ENCODE results near the gene UAP1L1. TPM values are rescaled to one million over a fixed set of nuclear protein-coding genes. Genes with fewer than 3 reads are reported as not detected.
"Not testable (repeated sequence)": the region's sequence is repeated elsewhere in the genome, so short reads cannot be mapped to it uniquely, and the experiment has no call there.

UAP1L1 gene
- total RNA-seq, 1 experiment from 2014 or later, result 6.6 TPM

GRCh38 chr9:137117269-137117731 is 40.0 kb downstream of the UAP1L1 start:
- Histone ChIP-seq H3K27ac (ENCODE audit: insufficient read length, low read depth, low read length) (no peak overlapping the region), H3K23me2 (ENCODE audit: insufficient read length, low read depth, low read length, poor library complexity, severe bottlenecking) (no peaks in the 10 kb centered on the region), H3K27me3 (ENCODE audit: insufficient read depth, low read length) (peaks cover 4% of the 10 kb centered on the region; the same call in 1 of the 2 replicates), H3K9ac (ENCODE audit: extremely low read depth, insufficient read length, low read length) (no peak overlapping the region), H3K18ac (ENCODE audit: insufficient read length, low read depth, low read length) (no peak overlapping the region), H2BK120ac (ENCODE audit: low read depth, low read length, poor library complexity, severe bottlenecking) (no peak overlapping the region), H2BK5ac (ENCODE audit: insufficient read length, low read length) (no peak overlapping the region), H4K8ac (replicated peaks; ENCODE audit: insufficient read length, low read depth, low read length) (no peak overlapping the region), H2BK12ac (ENCODE audit: insufficient read length, low read depth, low read length) (no peak overlapping the region), H3K4me2 (ENCODE audit: insufficient read depth, insufficient read length, low read length) (no peak overlapping the region), H2BK20ac (ENCODE audit: low read depth, low read length, poor library complexity, severe bottlenecking) (no peak overlapping the region), H3K14ac (ENCODE audit: insufficient read depth, low read length) (no peak overlapping the region), H3K9me3 (ENCODE audit: control insufficient read depth, low read depth, low read length) (no peaks in the 10 kb centered on the region), H4K5ac (ENCODE audit: insufficient read length, low read depth, low read length) (no peak overlapping the region), H3K79me2 (ENCODE audit: insufficient read depth, low read length) (no peaks in the 10 kb centered on the region), H2AFZ (ENCODE audit: low read length) (no peak overlapping the region), H4K91ac (ENCODE audit: insufficient read length, low read depth, low read length) (no peak overlapping the region), H3T11ph (ENCODE audit: low read length) (no peak overlapping the region), H3K56ac (ENCODE audit: insufficient read length, low read depth, low read length) (no peak overlapping the region), H2BK15ac (ENCODE audit: low read depth, low read length) (no peak overlapping the region), H3K4me1 (ENCODE audit: insufficient read depth, low read length) (no peaks in the 10 kb centered on the region), H3K79me1 (ENCODE audit: insufficient read depth, low read depth, low read length, poor library complexity, severe bottlenecking) (no peaks in the 10 kb centered on the region), H3K4ac (ENCODE audit: low read depth, low read length) (no peak overlapping the region), H3K23ac (ENCODE audit: insufficient read length, low read depth, low read length) (no peak overlapping the region), H2AK5ac (ENCODE audit: insufficient read length, low read length) (no peak overlapping the region), H4K20me1 (ENCODE audit: control insufficient read depth, insufficient read depth, insufficient read length) (no peaks in the 10 kb centered on the region)
- H3K27ac Mint-ChIP-seq, result no peak overlapping the region
- H3K27me3 Mint-ChIP-seq (ENCODE audit: low read depth), result peaks cover 46% of the 10 kb centered on the region
- no peak overlapping the region for H3K4me3 Mint-ChIP-seq
- H3K4me1 Mint-ChIP-seq, result peaks cover 4 to 6% of the 10 kb centered on the region in 2 experiments; a peak in 2 of 4 replicates
- no peak for DNase-seq
- no CpG with 5 or more reads among the region's 15 CpGs for WGBS (ENCODE audit: extremely low coverage, insufficient read length, low lambda C conversion rate)
- TF ChIP-seq CTCF (conservative IDR thresholded peaks at IDR 0.05), result no peak
- H3K9me3 Mint-ChIP-seq, result peaks cover 0 to 3% of the 10 kb centered on the region in 2 experiments; a peak in 2 of 5 replicates
- H3K36me3 Mint-ChIP-seq (ENCODE audit: insufficient read depth in 1 of 3, low read depth in 3 of 3), result no peaks in the 10 kb centered on the region

- H3K4me1 Mint-ChIP-seq; H3K27ac Mint-ChIP-seq; H3K23ac ChIP-seq (ENCODE audit: insufficient read length, low read depth, low read length); H3K56ac ChIP-seq (ENCODE audit: insufficient read length, low read depth, low read length); H3K4me1 ChIP-seq (ENCODE audit: insufficient read depth, low read length); H2BK20ac ChIP-seq (ENCODE audit: low read depth, low read length, poor library complexity, severe bottlenecking); H2BK15ac ChIP-seq (ENCODE audit: low read depth, low read length); H2BK12ac ChIP-seq (ENCODE audit: insufficient read length, low read depth, low read length); H3K9me3 Mint-ChIP-seq; H2AK5ac ChIP-seq (ENCODE audit: insufficient read length, low read length); H3K9ac ChIP-seq (ENCODE audit: extremely low read depth, insufficient read length, low read length); H3K36me3 Mint-ChIP-seq (ENCODE audit: insufficient read depth in 1 of 3, low read depth in 3 of 3); H3K79me1 ChIP-seq (ENCODE audit: insufficient read depth, low read depth, low read length, poor library complexity, severe bottlenecking); H4K5ac ChIP-seq (ENCODE audit: insufficient read length, low read depth, low read length); H4K20me1 ChIP-seq (ENCODE audit: control insufficient read depth, insufficient read depth, insufficient read length); H2BK5ac ChIP-seq (ENCODE audit: insufficient read length, low read length); H4K8ac ChIP-seq (replicated peaks; ENCODE audit: insufficient read length, low read depth, low read length); H3T11ph ChIP-seq (ENCODE audit: low read length); H3K27me3 ChIP-seq (ENCODE audit: insufficient read depth, low read length); H3K14ac ChIP-seq (ENCODE audit: insufficient read depth, low read length); H3K18ac ChIP-seq (ENCODE audit: insufficient read length, low read depth, low read length); DNase-seq; H3K4me2 ChIP-seq (ENCODE audit: insufficient read depth, insufficient read length, low read length); H4K91ac ChIP-seq (ENCODE audit: insufficient read length, low read depth, low read length); H2BK120ac ChIP-seq (ENCODE audit: low read depth, low read length, poor library complexity, severe bottlenecking); H3K27ac ChIP-seq (ENCODE audit: insufficient read length, low read depth, low read length); H3K23me2 ChIP-seq (ENCODE audit: insufficient read length, low read depth, low read length, poor library complexity, severe bottlenecking); H3K79me2 ChIP-seq (ENCODE audit: insufficient read depth, low read length); H2AFZ ChIP-seq (ENCODE audit: low read length); H3K9me3 ChIP-seq (ENCODE audit: control insufficient read depth, low read depth, low read length); H3K4me3 Mint-ChIP-seq; H3K4ac ChIP-seq (ENCODE audit: low read depth, low read length): not testable (repeated sequence)
- WGBS (ENCODE audit: extremely low coverage, insufficient read length, low lambda C conversion rate), result no CpG with 5 or more reads among the region's 12 CpGs
- H3K27me3 Mint-ChIP-seq (ENCODE audit: low read depth), result peaks cover 42% of the 10 kb centered on the region
Observed at GRCh38 chr9:137118092-137118603, 40.8 kb downstream of the UAP1L1 start.

Measured in H9 (cell line).